ENCODE results near the gene CTTNBP2NL. TPM values are rescaled to one million over a fixed set of nuclear protein-coding genes. Genes with fewer than 3 reads are reported as not detected.
"Not testable (repeated sequence)": the region's sequence is repeated elsewhere in the genome, so short reads cannot be mapped to it uniquely, and the experiment has no call there.

CTTNBP2NL gene
- polyA plus RNA-seq, 6 donors from 2014 or later, result 0.19 to 2.7 (median 1.0) TPM

DNA sequence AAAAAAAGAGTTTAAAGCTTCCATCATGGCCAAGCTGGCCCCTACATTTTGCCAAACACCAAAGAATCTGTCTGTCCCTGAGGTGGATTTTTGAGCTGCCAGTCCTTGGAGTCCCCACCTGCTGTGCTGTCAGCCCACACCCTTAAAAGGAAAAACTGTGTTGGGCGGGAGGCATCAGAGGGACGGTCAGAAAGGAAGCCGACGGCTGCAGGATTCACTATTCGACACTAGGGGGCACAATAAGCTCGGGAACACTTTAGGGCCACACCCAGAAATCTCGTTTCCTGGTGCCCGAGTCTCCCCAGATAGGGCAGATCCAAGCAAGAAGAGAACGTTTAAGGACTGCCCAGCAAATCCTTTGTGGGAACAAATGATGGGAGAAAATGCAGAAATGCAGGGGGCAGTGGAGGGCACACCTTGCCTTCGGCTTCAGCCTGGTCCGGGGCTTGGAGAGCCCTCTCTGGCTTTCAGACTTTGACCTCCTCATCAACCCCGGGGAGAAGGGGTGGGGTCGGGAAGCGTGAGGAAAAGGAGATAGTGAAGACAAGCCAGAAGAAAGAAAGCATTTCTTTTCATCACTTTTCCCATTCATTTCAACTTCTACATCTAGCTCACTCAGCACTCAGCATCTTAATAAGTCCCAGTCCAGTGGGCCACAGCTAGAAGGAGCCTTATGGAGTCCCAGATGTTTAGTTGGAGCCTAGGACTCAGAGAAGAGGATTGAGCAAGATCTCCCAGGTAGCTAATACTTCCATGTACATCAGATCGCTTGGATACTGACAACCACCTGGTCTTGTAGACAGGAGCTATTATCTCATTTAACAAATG lies 5.0 kb upstream of the CTTNBP2NL start:
- H3K4me3 Mint-ChIP-seq, result peak overlapping the region in 6 of 8 donors; percentile 9 to 80 (median 34)
- peaks cover 13 to 31% (median 29%) of the 10 kb centered on the region in 3 donors for H3K27me3 Mint-ChIP-seq
- H3K4me1 Mint-ChIP-seq, result peaks cover 18 to 27% (median 24%) of the 10 kb centered on the region in 3 donors
- no peaks in the 10 kb centered on the region for H3K36me3 Mint-ChIP-seq
- peak; percentile 88 to 91 for ATAC-seq (ENCODE audit: low read depth in 2 of 2)
- DNase-seq, result peak; percentile 81
- peak overlapping the region in 4 of 6 donors; percentile 26 to 67 (median 50) for H3K27ac Mint-ChIP-seq
- H3K9me3 Mint-ChIP-seq, result no peaks in the 10 kb centered on the region

- Mint-ChIP-seq H3K4me3 (no peak overlapping the region), H3K9me3 (no peaks in the 10 kb centered on the region), H3K36me3 (no peaks in the 10 kb centered on the region), H3K27ac (no peak overlapping the region), H3K4me1 (peaks cover 18 to 30% (median 29%) of the 10 kb centered on the region in 3 donors), H3K27me3 (peaks cover 13 to 30% (median 29%) of the 10 kb centered on the region in 3 donors)
- DNase-seq, result no peak
- ATAC-seq (ENCODE audit: low read depth in 2 of 2), result no peak
These were observed 4.4 kb upstream of the CTTNBP2NL start for GRCh38 chr1:112391603-112391940.

- H3K36me3 Mint-ChIP-seq, result no peaks in the 10 kb centered on the region
- H3K27ac Mint-ChIP-seq, result peak overlapping the region in 2 of 6 donors; percentile 42 to 82
- H3K4me1 Mint-ChIP-seq, result peaks cover 28 to 42% (median 37%) of the 10 kb centered on the region in 3 donors
- no peaks in the 10 kb centered on the region for H3K9me3 Mint-ChIP-seq
- ATAC-seq (ENCODE audit: low read depth in 2 of 2), result no peak
- peak overlapping the region in 4 of 8 donors; percentile 8 to 65 (median 35) for H3K4me3 Mint-ChIP-seq
- H3K27me3 Mint-ChIP-seq, result peaks cover 6 to 19% (median 12%) of the 10 kb centered on the region in 3 donors
- no peak for DNase-seq
These were observed 2.4 kb upstream of the CTTNBP2NL start for GRCh38 chr1:112393631-112393974.

GRCh38 chr1:112394743-112395062 lies 1.3 kb upstream of the CTTNBP2NL start:
- Mint-ChIP-seq H3K9me3 (no peaks in the 10 kb centered on the region), H3K27ac (no peak overlapping the region), H3K4me1 (peaks cover 32 to 47% (median 37%) of the 10 kb centered on the region in 3 donors), H3K4me3 (peak overlapping the region in 5 of 8 donors; percentile 4 to 76 (median 31)), H3K36me3 (no peaks in the 10 kb centered on the region), H3K27me3 (peaks cover 4 to 12% (median 6%) of the 10 kb centered on the region in 3 donors)
- no peak for DNase-seq
- ATAC-seq (ENCODE audit: low read depth in 2 of 2), result no peak

DNA sequence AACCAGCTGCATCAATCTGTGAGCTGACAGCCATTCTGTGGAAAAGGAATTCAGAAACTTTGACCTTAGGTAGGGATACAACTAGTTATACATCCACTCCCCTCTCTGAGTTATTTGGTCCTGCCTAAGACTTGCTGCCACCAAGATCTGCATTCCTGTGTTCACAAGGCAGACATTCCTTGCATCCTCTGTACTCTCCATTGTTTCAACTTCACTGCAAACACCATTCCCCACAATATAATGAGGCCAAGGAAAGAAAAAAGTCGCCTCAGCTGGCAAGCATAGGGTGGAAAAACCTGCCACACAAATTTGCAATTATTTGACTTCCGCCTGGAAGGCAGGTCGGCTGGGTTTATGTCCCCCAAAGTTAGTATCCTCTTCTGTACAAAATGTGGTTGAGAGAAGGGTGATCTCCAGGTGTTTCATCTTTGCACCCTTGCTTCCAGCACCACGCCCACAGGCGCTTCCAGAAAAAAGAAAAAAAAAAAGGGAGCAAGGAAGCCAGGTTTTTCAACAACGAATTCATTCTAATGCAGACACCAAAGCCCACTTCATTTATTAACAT lies 676 bp upstream of the CTTNBP2NL start:
- DNase-seq, result no peak
- no peak for ATAC-seq (ENCODE audit: low read depth in 2 of 2)
- Mint-ChIP-seq H3K9me3 (no peaks in the 10 kb centered on the region), H3K27me3 (peaks cover 4 to 12% (median 6%) of the 10 kb centered on the region in 3 donors), H3K4me3 (peak overlapping the region; percentile 88 to 99 (median 94)), H3K27ac (peak overlapping the region in 3 of 6 donors; percentile 78 to 92 (median 80)), H3K4me1 (peaks cover 32 to 48% (median 37%) of the 10 kb centered on the region in 3 donors), H3K36me3 (no peaks in the 10 kb centered on the region)

DNA sequence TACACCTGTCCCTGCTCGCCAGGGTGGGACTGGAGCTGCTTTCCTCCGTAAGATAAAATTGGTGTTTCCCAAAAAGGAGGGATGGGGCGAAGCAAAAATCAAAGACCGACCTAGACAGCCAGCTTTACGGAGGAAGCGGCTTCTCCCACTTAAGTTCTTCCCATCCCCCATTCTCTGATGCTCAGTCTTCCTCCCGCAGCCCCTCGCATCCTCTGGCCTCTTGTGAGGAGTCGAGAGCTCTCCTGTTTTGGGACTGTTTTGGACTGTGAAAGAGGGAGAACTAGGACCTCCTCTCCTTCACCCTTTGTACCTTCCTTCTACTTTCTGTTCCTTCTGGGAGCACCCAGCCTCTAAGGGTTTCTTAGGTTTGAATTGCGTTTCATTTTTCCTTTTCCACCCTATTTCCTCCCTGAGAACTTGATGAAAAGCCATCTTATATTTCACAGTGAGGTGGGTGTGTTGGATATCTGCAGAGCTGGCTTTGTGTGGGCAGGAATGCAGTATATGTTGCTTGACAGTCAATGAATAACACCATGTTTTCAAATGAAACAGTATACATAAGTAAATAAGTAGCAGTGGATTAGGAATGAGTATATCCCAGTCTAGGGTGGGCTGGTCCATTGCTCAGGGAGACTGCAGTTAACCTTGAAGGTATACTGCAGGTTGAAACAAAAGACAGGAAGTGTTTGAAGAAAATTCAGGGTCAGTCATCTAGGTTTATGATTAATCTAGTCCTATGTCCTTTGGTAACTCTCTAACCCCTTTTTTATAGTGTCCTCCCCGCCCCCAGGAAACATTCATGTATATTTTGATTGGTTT lies 848 bp downstream of the CTTNBP2NL start:
- no peaks in the 10 kb centered on the region for H3K36me3 Mint-ChIP-seq
- peak overlapping the region; percentile 80 to 96 (median 92) for H3K27ac Mint-ChIP-seq
- peaks cover 0 to 11% (median 0%) of the 10 kb centered on the region in 3 donors for H3K27me3 Mint-ChIP-seq
- ATAC-seq (ENCODE audit: low read depth in 2 of 2) (no peak), DNase-seq (no peak)
- peaks cover 26 to 41% (median 30%) of the 10 kb centered on the region in 3 donors for H3K4me1 Mint-ChIP-seq
- H3K9me3 Mint-ChIP-seq, result no peaks in the 10 kb centered on the region
- peak overlapping the region; percentile 88 to 99 (median 94) for H3K4me3 Mint-ChIP-seq

DNA sequence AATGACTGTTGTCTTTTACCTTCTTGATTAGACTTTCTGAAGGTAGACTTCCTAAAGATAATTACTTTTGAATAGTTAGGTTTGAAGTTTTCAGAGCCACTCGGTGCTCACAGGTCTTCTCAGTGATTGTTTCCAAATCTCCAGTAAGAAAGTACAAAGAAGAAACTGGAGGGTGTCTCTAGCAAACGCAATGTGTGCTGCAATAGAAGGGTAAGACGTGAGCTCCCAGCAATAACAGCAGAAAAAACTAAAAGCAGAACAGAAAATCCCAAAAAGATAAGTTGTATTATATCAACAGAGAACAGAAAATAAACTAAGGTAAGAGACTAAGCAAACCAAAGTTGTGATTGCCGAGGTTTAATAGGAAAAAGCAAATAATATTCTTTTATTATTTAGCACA lies 1.8 kb downstream of the CTTNBP2NL start:
- peak overlapping the region in 2 of 6 donors; percentile 36 to 53 for H3K27ac Mint-ChIP-seq
- no peaks in the 10 kb centered on the region for H3K9me3 Mint-ChIP-seq
- H3K36me3 Mint-ChIP-seq, result no peaks in the 10 kb centered on the region
- peaks cover 0 to 5% (median 0%) of the 10 kb centered on the region in 3 donors for H3K27me3 Mint-ChIP-seq
- no peak for ATAC-seq (ENCODE audit: low read depth in 2 of 2)
- no peak for DNase-seq
- H3K4me3 Mint-ChIP-seq, result peak overlapping the region in 3 of 8 donors; percentile 16 to 97 (median 88)
- H3K4me1 Mint-ChIP-seq, result peaks cover 26 to 41% (median 30%) of the 10 kb centered on the region in 3 donors

DNA sequence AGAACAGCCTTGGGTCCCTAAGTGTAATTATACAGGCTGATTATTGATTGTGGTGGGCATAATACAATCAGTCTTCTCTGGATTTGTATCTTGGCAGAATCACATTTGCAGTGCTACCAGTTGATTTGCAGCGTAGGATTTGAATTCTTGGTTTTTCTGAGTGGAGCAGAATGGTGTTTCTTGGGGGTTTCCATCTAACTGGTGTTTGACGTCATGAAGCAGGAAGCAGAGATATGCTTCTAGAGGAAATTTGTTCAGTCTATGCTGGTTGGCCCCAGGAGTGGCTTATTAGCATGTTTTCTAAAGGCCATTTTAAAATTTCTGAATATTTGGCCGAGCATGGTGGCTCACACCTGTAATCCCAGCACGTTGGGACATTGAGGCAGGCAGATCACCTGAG lies 3.4 kb downstream of the CTTNBP2NL start:
- Mint-ChIP-seq H3K4me1 (peaks cover 19 to 32% (median 26%) of the 10 kb centered on the region in 3 donors), H3K27me3 (peaks cover 0 to 5% (median 0%) of the 10 kb centered on the region in 3 donors), H3K4me3 (peak overlapping the region in 2 of 8 donors; percentile 2 to 78), H3K27ac (peak overlapping the region in 5 of 6 donors; percentile 63 to 90 (median 69)), H3K36me3 (no peaks in the 10 kb centered on the region), H3K9me3 (no peaks in the 10 kb centered on the region)
- DNase-seq, result peak; percentile 40
- ATAC-seq (ENCODE audit: low read depth in 2 of 2), result peak; percentile 54 to 65

DNA sequence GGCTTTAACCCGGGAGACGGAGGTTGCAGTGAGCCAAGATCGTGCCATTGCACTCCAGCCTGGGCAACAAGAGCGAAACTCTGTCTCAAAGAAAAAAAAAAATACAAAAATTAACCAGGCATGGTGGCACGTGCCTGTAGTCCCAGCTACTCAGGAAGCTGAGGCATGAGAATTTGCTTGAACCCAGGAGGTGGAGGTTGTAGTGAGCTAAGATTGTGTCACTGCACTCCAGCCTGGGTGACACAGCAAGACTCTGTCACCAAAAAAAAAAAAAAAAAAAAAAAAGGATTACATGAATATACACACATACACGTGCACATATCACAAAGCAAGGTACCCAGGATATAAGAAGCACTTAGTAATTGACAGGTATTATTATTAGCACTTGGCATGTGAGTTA lies 4.7 kb downstream of the CTTNBP2NL start:
- not testable (repeated sequence) for H3K9me3 Mint-ChIP-seq

GRCh38 chr1:112402682-112403643 lies 6.9 kb downstream of the CTTNBP2NL start:
- no peak for ATAC-seq (ENCODE audit: low read depth in 2 of 2)
- H3K27ac Mint-ChIP-seq, result no peak overlapping the region
- no peaks in the 10 kb centered on the region for H3K9me3 Mint-ChIP-seq
- H3K27me3 Mint-ChIP-seq, result peaks cover 0 to 5% (median 0%) of the 10 kb centered on the region in 3 donors
- H3K4me3 Mint-ChIP-seq, result no peak overlapping the region
- H3K4me1 Mint-ChIP-seq, result peaks cover 0 to 6% (median 5%) of the 10 kb centered on the region in 3 donors
- H3K36me3 Mint-ChIP-seq, result no peaks in the 10 kb centered on the region
- DNase-seq, result no peak

More for the DNA sequence above, 4.7 kb downstream of the CTTNBP2NL start:
- not testable (repeated sequence) for H3K27me3 Mint-ChIP-seq; H3K36me3 Mint-ChIP-seq; DNase-seq; H3K4me3 Mint-ChIP-seq; ATAC-seq (ENCODE audit: low read depth in 2 of 2)
- Mint-ChIP-seq H3K27ac (peak overlapping the region in 1 of 6 donors; percentile 18), H3K4me1 (peaks cover 15 to 22% (median 16%) of the 10 kb centered on the region in 3 donors)

DNA sequence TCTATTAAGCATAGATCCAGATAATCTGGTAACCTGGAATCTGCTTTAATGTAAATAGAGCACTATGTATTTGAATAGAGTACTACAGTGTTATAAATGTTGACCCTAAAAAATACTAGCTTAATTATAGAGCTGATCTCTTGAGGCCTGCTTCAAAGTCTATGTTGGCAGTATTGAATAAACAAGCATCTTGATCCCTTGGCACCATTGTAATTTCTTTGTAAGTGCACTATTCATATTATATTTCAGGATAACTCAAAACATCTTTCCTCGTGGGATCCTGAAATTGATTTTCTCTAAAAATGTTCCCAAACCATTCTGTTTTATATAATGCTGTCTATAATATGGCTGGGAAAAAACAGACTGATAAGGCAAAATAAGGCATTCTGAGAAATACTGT lies 10.8 kb downstream of the CTTNBP2NL start:
- H3K4me1 Mint-ChIP-seq, result no peaks in the 10 kb centered on the region
- H3K27me3 Mint-ChIP-seq, result peaks cover 0 to 4% (median 0%) of the 10 kb centered on the region in 3 donors
- H3K4me3 Mint-ChIP-seq, result no peak overlapping the region
- DNase-seq (no peak), ATAC-seq (ENCODE audit: low read depth in 2 of 2) (no peak)
- H3K36me3 Mint-ChIP-seq, result no peaks in the 10 kb centered on the region
- no peaks in the 10 kb centered on the region for H3K9me3 Mint-ChIP-seq
- H3K27ac Mint-ChIP-seq, result no peak overlapping the region

- no peak overlapping the region for H3K4me3 Mint-ChIP-seq
- no peak overlapping the region for H3K27ac Mint-ChIP-seq
- no peaks in the 10 kb centered on the region for H3K9me3 Mint-ChIP-seq
- H3K36me3 Mint-ChIP-seq, result peaks cover 0 to 1% of the 10 kb centered on the region in 2 donors
- ATAC-seq (ENCODE audit: low read depth in 2 of 2), result no peak
- H3K4me1 Mint-ChIP-seq, result no peaks in the 10 kb centered on the region
- no peak for DNase-seq
- H3K27me3 Mint-ChIP-seq, result peaks cover 0 to 4% (median 0%) of the 10 kb centered on the region in 3 donors
These were observed 13.4 kb downstream of the CTTNBP2NL start for GRCh38 chr1:112409414-112409813.

All from naive B cell (primary cell).